GM12873 (cell line): ENCODE results near the gene TRPV6.

Experiments used
- TF ChIP-seq, protein P1 (sequence below): IDR thresholded peaks from 2 replicates; pipeline ENCODE4 v1.5.1; 2012; ENCODE audit warnings: low read depth, mild to moderate bottlenecking, moderate library complexity, low read length, control low read depth; ENCODE audit not compliant: insufficient read depth; ENCODE audit errors: missing control alignments

The TRPV6 gene

DNA sequence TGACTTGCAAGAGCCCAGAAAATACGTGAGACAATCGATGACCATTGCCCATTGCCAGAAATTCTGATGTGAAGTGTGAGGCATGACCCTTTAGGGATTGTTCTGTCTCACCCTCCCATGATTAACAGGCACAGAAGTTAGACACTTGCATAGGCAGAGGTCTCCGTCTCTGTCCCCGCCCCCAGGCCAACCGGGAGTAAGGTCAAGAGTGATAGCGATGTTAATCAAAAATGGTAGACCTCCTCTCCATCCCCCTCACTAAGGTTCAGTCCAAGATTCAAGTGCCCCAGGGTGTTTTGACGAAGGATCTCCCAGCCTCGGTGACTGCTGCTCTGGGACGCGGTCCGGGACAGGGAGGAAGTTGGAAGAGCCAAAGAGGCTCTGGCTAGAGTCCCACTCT is 22.7 kb upstream of the TRPV6 start:
- TF ChIP-seq, protein P1, sequence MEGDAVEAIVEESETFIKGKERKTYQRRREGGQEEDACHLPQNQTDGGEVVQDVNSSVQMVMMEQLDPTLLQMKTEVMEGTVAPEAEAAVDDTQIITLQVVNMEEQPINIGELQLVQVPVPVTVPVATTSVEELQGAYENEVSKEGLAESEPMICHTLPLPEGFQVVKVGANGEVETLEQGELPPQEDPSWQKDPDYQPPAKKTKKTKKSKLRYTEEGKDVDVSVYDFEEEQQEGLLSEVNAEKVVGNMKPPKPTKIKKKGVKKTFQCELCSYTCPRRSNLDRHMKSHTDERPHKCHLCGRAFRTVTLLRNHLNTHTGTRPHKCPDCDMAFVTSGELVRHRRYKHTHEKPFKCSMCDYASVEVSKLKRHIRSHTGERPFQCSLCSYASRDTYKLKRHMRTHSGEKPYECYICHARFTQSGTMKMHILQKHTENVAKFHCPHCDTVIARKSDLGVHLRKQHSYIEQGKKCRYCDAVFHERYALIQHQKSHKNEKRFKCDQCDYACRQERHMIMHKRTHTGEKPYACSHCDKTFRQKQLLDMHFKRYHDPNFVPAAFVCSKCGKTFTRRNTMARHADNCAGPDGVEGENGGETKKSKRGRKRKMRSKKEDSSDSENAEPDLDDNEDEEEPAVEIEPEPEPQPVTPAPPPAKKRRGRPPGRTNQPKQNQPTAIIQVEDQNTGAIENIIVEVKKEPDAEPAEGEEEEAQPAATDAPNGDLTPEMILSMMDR = no peak

DNA sequence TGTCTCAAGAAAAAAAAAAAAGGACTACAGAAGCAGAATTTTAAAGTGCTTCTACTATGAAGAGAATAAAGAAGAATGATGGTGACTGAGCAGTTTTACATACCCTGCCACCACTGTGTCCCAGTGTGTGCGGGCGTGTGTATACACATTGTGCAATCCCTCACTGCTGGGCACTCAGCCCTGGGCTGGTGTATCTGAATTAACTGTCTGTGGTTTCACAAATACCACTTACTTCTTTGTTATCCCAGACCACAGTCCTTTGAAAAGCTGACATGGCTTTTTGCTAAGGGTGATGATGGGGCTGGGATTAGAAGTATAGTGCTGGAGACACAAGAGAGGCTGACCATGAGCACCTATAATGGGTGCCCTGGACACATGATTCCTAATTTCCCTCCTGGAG is 21.1 kb upstream of the TRPV6 start:
- TF ChIP-seq, protein P1 = no peak

DNA sequence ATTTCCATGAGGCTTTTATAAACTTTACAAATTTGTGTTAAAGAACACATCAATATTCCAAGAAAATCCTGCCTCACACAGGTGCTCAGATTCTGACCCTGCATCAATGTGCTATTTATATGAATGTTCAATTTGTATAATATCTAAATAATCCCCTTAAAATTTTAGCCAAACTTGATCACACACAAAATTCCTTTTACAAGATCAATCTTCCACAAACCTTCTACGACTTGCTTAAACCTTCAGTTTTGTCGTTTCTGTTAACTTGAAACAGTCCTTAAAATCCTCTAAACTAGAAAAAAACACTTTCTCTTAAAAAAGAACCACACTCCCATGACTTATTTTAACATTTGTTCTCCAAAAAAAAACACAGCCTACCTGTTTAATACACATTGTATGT is 20.2 kb upstream of the TRPV6 start:
- TF ChIP-seq, protein P1 = no peak

DNA sequence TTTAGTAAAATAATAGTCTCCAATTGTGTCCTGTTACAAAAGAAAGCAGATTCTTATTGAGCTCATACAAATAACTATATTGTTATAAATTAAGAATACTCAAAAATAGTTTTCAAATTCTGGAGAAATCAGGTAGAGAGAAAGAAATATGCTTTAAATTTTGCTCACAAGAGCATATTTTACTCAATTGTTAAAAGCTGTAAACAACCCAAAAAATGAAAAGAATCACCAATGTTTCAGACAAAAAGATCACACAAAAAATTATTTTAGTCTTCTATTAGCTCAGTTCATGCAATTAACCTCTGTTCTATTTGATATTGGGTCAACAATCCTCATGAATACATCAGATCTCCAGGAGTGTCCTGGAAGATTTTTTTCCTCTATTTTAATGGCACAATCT is 18.6 kb upstream of the TRPV6 start:
- TF ChIP-seq, protein P1 = no peak

DNA sequence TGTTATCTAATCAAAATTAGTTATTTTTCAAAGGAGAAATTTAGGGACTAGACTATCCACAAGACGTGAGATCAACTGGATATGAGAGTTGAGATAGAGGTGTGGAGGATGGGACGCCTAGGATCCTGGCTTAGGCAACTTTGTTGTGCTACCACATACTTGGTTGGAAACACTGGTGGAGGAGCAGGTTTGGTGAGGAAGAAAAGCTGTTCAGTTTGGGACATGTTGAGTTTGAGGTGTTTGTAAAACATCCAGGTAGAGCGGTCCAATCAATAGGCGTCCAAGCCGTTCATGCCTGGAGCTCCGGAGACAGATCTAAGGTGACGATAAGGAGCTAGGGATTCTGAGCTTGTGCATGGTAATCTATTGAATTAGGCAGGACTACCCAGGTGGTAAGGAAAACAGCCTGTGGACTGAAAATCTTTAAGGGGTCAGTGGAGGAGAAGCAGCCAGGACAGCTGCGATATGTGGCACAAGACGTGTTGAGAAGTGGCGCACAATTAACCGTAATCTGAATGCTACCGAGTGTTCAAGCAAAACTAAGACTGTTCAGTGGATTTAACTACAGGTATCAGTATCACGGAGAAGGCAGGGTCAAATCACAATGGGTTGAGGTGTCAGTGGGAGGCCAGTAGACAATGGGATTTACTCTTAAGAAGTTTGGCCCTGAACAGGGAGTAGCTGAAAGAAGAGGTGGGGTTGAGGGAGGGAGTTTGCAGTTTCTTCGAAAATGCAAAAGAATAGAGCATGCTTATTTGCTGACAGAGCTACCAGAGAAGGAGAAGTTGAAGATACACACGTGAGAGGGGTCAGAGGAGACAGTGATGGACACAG is 16.1 kb upstream of the TRPV6 start:
- TF ChIP-seq, protein P1 = no peak

DNA sequence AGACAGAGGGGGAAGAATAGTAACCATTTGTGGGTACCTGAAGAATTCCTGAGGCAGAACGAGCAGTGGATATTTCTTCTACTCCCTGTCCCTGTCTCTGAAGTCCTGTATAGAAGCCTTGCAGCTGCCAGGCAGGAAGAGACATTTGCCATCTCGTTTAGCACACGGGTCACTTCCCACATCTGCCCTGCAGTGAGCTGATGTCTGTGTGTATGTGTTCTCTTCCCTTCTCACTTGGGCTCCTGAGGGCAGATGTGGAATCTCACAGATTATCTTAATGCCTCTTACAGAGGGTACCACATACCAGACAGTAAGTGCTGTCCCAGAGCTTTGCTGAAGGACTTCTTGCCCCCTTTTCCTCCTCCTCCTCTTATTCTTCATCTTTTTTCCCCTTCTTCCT is 14.1 kb upstream of the TRPV6 start:
- TF ChIP-seq, protein P1 = no peak

DNA sequence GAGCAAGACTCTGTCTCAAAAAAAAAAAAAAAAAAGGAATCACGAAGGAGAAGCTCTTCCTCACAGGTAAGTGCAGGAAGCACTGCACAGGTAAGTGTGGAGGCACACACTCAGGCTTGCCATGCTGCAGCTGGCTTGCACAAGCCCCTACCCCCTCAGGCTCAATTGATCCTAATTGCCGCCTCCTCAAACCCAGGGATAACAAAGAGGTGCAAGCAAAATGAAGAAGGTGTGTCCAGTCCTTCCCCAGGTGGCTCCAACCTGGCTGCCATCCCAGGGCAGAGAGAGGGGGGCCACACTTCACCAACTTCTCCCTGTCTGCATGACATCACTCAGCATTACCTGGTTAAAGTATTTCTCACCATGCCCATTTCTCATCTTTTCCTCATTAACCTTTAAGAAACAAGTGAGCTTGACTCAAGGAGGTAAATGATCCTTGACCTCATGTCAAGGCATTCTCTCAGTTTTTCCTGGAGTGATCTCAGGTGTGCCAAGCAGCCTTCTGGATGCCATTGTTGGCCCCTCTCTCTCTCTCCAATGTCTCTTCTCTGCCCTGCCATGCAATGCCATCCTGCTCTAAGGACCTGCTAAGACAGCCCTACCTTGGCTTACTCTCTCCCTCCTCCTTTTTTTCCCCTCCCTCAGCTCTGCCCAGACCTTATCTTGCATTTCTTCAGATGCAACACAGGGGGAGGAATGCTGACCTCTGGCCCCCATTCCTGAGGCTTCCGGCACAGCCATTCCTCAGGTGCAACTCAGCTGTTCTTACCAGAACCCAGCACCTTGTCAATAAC is 13.0 kb upstream of the TRPV6 start:
- TF ChIP-seq, protein P1 = no peak
